OCI-LY3 (cell line): ENCODE results near the gene KPNA2.

Experiments used
- H2AFZ ChIP-seq: fragments of 200-600, 300-600 bp; shearing (Covaris generic); 2 replicates; pipeline ENCODE4 v1.6.0; 2014; ENCODE audit warnings: antibody characterized with exemption, low read depth, low read length
- H3K27ac ChIP-seq: fragments of 200-600, 300-600 bp; sonication (generic); 2 replicates; pipeline ENCODE4 v1.5.1; 2014; ENCODE audit warnings: mild to moderate bottlenecking, low read length, moderate library complexity, mixed read lengths
- H3K27me3 ChIP-seq: fragments of 200-600, 300-600 bp; sonication (generic); 2 replicates; pipeline ENCODE4 v1.6.1; 2014; ENCODE audit warnings: low read depth, low read length, mixed read lengths
- H3K36me3 ChIP-seq: fragments of 200-600, 300-600 bp; sonication (generic); replicated peaks from 2 replicates; pipeline ENCODE3; 2014; ENCODE audit warnings: low read depth, low read length, mixed read lengths
- H3K4me1 ChIP-seq: fragments of 300-600, 200-600 bp; sonication (generic); 2 replicates; pipeline ENCODE4 v1.6.1; 2014; ENCODE audit warnings: low read length, mixed read lengths
- H3K4me2 ChIP-seq: fragments of 200-600, 300-600 bp; sonication (generic); 2 replicates; pipeline ENCODE4 v1.6.1; 2014; ENCODE audit warnings: low read length, mixed read lengths
- H3K4me3 ChIP-seq: fragments of 300-600, 200-600 bp; sonication (generic); 2 replicates; pipeline ENCODE4 v1.5.1; 2014; ENCODE audit warnings: antibody characterized with exemption, mild to moderate bottlenecking, low read length, moderate library complexity
- H3K79me2 ChIP-seq: fragments of 300-600, 200-600 bp; shearing (Covaris generic); 2 replicates; pipeline ENCODE4 v1.6.1; 2014; ENCODE audit warnings: mild to moderate bottlenecking, low read length, mixed read lengths
- H3K9ac ChIP-seq: fragments of 300-600, 200-600 bp; shearing (Covaris generic); 2 replicates; pipeline ENCODE4 v1.6.0; 2014; ENCODE audit warnings: mild to moderate bottlenecking, low read length, moderate library complexity
- H3K9me3 ChIP-seq: fragments of 200-600, 300-600 bp; shearing (Covaris generic); 2 replicates; pipeline ENCODE4 v1.6.1; 2014; ENCODE audit warnings: low read length, mixed read lengths; ENCODE audit not compliant: insufficient read depth
- H4K20me1 ChIP-seq: fragments of 200-600, 300-600 bp; sonication (generic); 2 replicates; pipeline ENCODE4 v1.6.1; 2016; ENCODE audit warnings: low read length, mixed read lengths; ENCODE audit not compliant: insufficient read depth
- CTCF ChIP-seq: fragments of 200-600, 300-600 bp; sonication (generic); IDR thresholded peaks from 2 replicates; pipeline ENCODE4 v1.5.1; 2014; ENCODE audit warnings: antibody characterized with exemption, low read length, low read depth
- EZH2phosphoT487 ChIP-seq: fragments of 200-600 bp; shearing (Covaris generic); IDR thresholded peaks from 2 replicates; pipeline ENCODE4 v1.6.1; 2018; ENCODE audit warnings: antibody characterized with exemption, mixed run types, low read depth

KPNA2 gene

DNA sequence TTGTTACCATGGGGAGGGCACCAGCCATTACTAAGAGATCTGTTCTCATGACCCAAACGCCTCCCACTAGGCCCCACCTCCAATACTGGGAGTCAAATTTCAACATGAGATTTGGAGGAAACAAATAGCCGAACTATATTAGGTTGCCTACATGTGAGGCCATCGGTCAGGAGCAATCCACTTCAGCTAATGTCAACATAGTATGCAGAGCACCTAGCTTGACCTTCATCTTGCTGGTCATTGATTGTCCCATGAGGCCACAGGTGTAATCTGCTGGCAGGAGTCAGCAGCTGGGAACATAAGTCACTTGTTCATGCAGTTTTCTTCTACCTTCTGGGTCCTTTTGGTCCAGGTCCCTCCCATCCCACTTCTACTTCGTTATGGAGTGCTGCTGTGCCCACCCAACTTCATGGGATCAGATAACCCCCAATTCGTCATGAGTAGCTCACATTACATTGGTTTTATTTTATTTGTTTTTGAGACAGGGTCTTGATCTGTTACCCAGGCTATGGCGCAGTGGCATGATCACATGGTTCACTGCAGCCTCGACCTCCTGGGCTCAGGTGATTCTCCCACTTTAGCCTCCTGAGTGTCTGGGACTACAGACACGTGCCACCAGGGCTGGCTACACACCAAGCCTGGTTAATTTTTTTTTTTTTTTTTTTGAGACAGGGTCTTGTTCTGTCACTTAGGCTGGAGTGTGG, 5.9 kb upstream of the KPNA2 start:
- TF ChIP-seq CTCF: no peak
- TF ChIP-seq EZH2phosphoT487: no peak
- H3K36me3 ChIP-seq: no peaks in the 10 kb centered on the region
- H3K9me3 ChIP-seq: no peaks in the 10 kb centered on the region
- H3K4me1 ChIP-seq: peaks cover 7% of the 10 kb centered on the region
- no peaks in the 10 kb centered on the region for H4K20me1 ChIP-seq
- no peak overlapping the region for H3K9ac ChIP-seq
- H2AFZ ChIP-seq: no peak overlapping the region
- no peaks in the 10 kb centered on the region for H3K79me2 ChIP-seq
- no peaks in the 10 kb centered on the region for H3K27me3 ChIP-seq
- H3K27ac ChIP-seq: no peak overlapping the region
- H3K4me2 ChIP-seq: no peak overlapping the region
- H3K4me3 ChIP-seq: no peak overlapping the region

DNA sequence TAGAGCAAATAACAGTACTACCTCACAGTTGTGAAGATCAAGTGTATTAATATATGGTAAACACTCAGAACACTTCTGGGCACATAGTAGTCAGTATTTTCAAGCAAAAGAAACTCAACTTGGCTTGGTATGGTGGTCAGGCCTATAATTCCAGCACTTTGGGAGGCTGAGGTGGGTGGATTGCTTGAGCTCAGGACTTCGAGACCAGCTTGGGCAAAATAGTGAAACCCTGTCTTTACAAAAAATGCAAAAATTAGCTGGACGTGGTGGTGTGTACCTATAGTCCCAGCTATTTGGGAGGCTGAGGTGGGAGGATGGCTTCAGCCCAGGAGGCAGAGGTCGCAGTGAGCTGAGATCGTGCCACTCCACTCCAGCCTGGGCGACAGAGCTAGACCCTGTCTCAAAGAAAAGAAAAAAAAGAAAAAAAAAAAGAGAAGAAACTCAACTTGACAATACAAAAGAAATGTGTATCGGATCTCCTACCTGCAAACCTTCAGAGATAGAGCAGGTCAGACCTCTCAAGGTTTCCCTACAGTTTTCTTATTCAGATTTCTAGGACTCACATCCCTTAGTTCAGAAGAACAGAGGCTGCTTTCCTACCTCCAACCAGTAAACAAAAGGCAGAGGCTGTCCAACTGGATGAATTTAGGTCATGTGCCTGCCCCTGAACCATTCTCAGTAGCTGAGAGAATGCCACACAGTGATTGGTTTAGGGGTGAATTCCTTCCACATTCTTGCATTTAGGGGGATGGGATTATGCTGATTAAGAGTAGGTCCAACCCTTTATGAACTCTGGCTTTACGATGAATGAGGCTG, 1.7 kb upstream of the KPNA2 start:
- H2AFZ ChIP-seq: peak overlapping the region; percentile 51; the same call in 1 of the 2 replicates
- peaks cover 33% of the 10 kb centered on the region for H3K79me2 ChIP-seq
- H4K20me1 ChIP-seq: no peaks in the 10 kb centered on the region; the same call in none of the 2 replicates
- no peaks in the 10 kb centered on the region for H3K9me3 ChIP-seq
- H3K36me3 ChIP-seq: peaks cover 17% of the 10 kb centered on the region
- TF ChIP-seq EZH2phosphoT487 (no peak), CTCF (no peak)
- peaks cover 15% of the 10 kb centered on the region for H3K4me1 ChIP-seq
- H3K27ac ChIP-seq: no peak overlapping the region
- peak overlapping the region; percentile 76 for H3K4me2 ChIP-seq
- no peak overlapping the region for H3K9ac ChIP-seq
- H3K4me3 ChIP-seq: 0 out of 2 replicates have a peak overlapping the region, but pooled peaks have one; percentile 71
- no peaks in the 10 kb centered on the region for H3K27me3 ChIP-seq

GRCh38 chr17:68034452-68034776, 1.1 kb upstream of the KPNA2 start:
- Histone ChIP-seq H3K79me2 (peaks cover 37% of the 10 kb centered on the region), H2AFZ (peak overlapping the region; percentile 51; the same call in 1 of the 2 replicates), H3K9ac (peak overlapping the region; percentile 59), H3K4me3 (peak overlapping the region; percentile 71), H4K20me1 (no peaks in the 10 kb centered on the region; the same call in none of the 2 replicates), H3K4me2 (peak overlapping the region; percentile 76), H3K9me3 (no peaks in the 10 kb centered on the region), H3K27ac (no peak overlapping the region), H3K4me1 (peaks cover 15% of the 10 kb centered on the region), H3K27me3 (no peaks in the 10 kb centered on the region), H3K36me3 (peaks cover 21% of the 10 kb centered on the region)
- TF ChIP-seq CTCF (no peak), EZH2phosphoT487 (no peak)

DNA sequence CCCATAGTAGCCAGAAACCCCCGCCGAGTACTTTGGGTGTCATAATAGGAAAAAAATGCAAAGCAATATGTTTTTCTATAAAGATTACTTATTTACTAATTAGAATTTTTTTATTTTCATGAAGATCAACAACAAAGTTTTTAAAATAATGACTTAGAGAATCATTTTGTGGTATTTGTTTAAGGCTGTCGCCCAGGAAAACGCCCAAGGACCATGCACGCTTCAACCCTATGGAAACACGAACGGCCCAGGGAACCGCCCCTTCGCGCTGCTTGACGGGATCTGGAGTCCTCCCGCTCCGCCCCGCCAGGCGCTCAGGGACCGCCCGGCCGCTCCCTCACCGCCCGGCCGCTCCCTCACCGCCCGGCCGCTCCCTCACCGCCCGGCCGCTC, 408 bp upstream of the KPNA2 start:
- Histone ChIP-seq H3K27me3 (no peaks in the 10 kb centered on the region), H4K20me1 (no peaks in the 10 kb centered on the region; the same call in none of the 2 replicates), H3K36me3 (peaks cover 24% of the 10 kb centered on the region), H3K4me3 (peak overlapping the region; percentile 71), H3K4me2 (peak overlapping the region; percentile 76), H3K27ac (no peak overlapping the region), H3K4me1 (peaks cover 15% of the 10 kb centered on the region), H3K79me2 (peaks cover 37% of the 10 kb centered on the region), H2AFZ (0 out of 2 replicates have a peak overlapping the region, but pooled peaks have one; percentile 47), H3K9me3 (no peaks in the 10 kb centered on the region), H3K9ac (peak overlapping the region; percentile 59)
- no peak for TF ChIP-seq EZH2phosphoT487
- TF ChIP-seq CTCF: no peak
